ENCODE measurements around the gene CAMKMT.

CAMKMT gene

DNA sequence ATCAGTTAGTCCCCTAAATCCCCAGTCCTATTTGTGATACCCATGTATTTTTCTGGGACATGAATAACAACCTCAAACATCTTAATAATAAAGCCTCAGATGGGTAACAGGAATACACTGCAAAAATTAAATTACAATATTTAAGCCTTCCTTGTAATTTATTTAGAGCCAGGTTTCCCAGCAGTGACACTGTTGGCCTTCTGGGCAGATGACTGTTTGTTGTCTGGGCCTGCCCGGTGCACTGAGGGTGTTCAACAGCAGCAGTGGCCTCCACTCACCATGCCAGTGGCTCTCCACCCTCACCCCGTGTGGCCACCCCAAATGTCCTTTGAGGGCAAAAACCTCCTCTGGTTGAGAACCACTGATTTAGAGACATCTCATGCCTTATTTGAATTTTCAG lies 309.5 kb downstream of the CAMKMT start:
- Histone ChIP-seq H3K9ac (ENCODE audit: low read length) (no peak overlapping the region), H3K4me2 (ENCODE audit: low read depth, low read length, poor library complexity, severe bottlenecking) (no peak overlapping the region), H3K27ac (ENCODE audit: low read depth, low read length) (no peak overlapping the region), H3F3A (ENCODE audit: insufficient read depth) (no peaks in the 10 kb centered on the region), H4K20me1 (ENCODE audit: low read depth, low read length) (no peaks in the 10 kb centered on the region), H3K9me2 (replicated peaks; ENCODE audit: insufficient read depth, low read length) (no peaks in the 10 kb centered on the region), H3K36me3 (ENCODE audit: low read length) (no peaks in the 10 kb centered on the region), H3K79me2 (ENCODE audit: insufficient read depth, low read length) (no peaks in the 10 kb centered on the region), H2AFZ (ENCODE audit: low read depth, low read length, severe bottlenecking) (no peak overlapping the region), H3K4me3 (ENCODE audit: insufficient read depth, low read length, poor library complexity, severe bottlenecking) (no peak overlapping the region), H3K27me3 (ENCODE audit: low read length) (no peaks in the 10 kb centered on the region), H3K9me3 (ENCODE audit: insufficient read depth, low read length) (no peaks in the 10 kb centered on the region)
- no peak for TF ChIP-seq EZH2phosphoT487 (conservative IDR thresholded peaks at IDR 0.05; ENCODE audit: low read length)
- TF ChIP-seq, protein P1, sequence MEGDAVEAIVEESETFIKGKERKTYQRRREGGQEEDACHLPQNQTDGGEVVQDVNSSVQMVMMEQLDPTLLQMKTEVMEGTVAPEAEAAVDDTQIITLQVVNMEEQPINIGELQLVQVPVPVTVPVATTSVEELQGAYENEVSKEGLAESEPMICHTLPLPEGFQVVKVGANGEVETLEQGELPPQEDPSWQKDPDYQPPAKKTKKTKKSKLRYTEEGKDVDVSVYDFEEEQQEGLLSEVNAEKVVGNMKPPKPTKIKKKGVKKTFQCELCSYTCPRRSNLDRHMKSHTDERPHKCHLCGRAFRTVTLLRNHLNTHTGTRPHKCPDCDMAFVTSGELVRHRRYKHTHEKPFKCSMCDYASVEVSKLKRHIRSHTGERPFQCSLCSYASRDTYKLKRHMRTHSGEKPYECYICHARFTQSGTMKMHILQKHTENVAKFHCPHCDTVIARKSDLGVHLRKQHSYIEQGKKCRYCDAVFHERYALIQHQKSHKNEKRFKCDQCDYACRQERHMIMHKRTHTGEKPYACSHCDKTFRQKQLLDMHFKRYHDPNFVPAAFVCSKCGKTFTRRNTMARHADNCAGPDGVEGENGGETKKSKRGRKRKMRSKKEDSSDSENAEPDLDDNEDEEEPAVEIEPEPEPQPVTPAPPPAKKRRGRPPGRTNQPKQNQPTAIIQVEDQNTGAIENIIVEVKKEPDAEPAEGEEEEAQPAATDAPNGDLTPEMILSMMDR (IDR thresholded peaks at IDR 0.05; ENCODE audit: insufficient read depth, low read length, poor library complexity, severe bottlenecking) = no peak

DNA sequence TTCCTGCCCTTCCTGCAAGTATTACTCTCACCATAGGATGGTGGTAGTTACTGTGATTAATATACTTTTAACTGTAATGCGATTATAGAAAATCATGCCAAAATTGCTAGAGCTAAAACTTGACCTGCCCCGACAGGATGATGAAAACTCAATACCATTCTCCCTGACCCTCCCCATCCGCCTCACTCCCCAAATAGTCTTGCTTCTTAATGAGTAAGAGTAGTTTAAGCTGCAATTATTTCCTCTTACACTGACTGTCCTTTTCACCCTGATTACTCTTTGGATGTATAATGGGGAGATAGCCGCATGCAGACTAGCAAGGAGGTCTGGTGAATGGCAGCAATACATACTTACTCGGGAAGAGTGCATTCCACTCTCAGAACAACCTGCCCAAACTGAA lies 310.2 kb downstream of the CAMKMT start:
- no peak for TF ChIP-seq EZH2phosphoT487 (conservative IDR thresholded peaks at IDR 0.05; ENCODE audit: low read length)
- TF ChIP-seq, protein P1 (IDR thresholded peaks at IDR 0.05; ENCODE audit: insufficient read depth, low read length, poor library complexity, severe bottlenecking) = no peak
- Histone ChIP-seq H3K4me2 (ENCODE audit: low read depth, low read length, poor library complexity, severe bottlenecking) (no peak overlapping the region), H3K4me3 (ENCODE audit: insufficient read depth, low read length, poor library complexity, severe bottlenecking) (no peak overlapping the region), H3F3A (ENCODE audit: insufficient read depth) (no peaks in the 10 kb centered on the region), H3K36me3 (ENCODE audit: low read length) (no peaks in the 10 kb centered on the region), H3K79me2 (ENCODE audit: insufficient read depth, low read length) (no peaks in the 10 kb centered on the region), H4K20me1 (ENCODE audit: low read depth, low read length) (no peaks in the 10 kb centered on the region), H3K9me3 (ENCODE audit: insufficient read depth, low read length) (no peaks in the 10 kb centered on the region), H3K27me3 (ENCODE audit: low read length) (no peaks in the 10 kb centered on the region), H3K9me2 (replicated peaks; ENCODE audit: insufficient read depth, low read length) (no peaks in the 10 kb centered on the region), H2AFZ (ENCODE audit: low read depth, low read length, severe bottlenecking) (no peak overlapping the region), H3K27ac (ENCODE audit: low read depth, low read length) (no peak overlapping the region), H3K9ac (ENCODE audit: low read length) (no peak overlapping the region)

GRCh38 chr2:44672431-44672830 lies 310.7 kb downstream of the CAMKMT start:
- Histone ChIP-seq H2AFZ (ENCODE audit: low read depth, low read length, severe bottlenecking) (no peak overlapping the region), H3K4me3 (ENCODE audit: insufficient read depth, low read length, poor library complexity, severe bottlenecking) (no peak overlapping the region), H4K20me1 (ENCODE audit: low read depth, low read length) (no peaks in the 10 kb centered on the region), H3K27ac (ENCODE audit: low read depth, low read length) (no peak overlapping the region), H3K9me3 (ENCODE audit: insufficient read depth, low read length) (no peaks in the 10 kb centered on the region), H3K27me3 (ENCODE audit: low read length) (no peaks in the 10 kb centered on the region), H3K9me2 (replicated peaks; ENCODE audit: insufficient read depth, low read length) (no peaks in the 10 kb centered on the region), H3K4me2 (ENCODE audit: low read depth, low read length, poor library complexity, severe bottlenecking) (no peak overlapping the region), H3F3A (ENCODE audit: insufficient read depth) (no peaks in the 10 kb centered on the region), H3K36me3 (ENCODE audit: low read length) (no peaks in the 10 kb centered on the region), H3K79me2 (ENCODE audit: insufficient read depth, low read length) (no peaks in the 10 kb centered on the region), H3K9ac (ENCODE audit: low read length) (no peak overlapping the region)
- TF ChIP-seq, protein P1 (IDR thresholded peaks at IDR 0.05; ENCODE audit: insufficient read depth, low read length, poor library complexity, severe bottlenecking) = no peak
- no peak for TF ChIP-seq EZH2phosphoT487 (conservative IDR thresholded peaks at IDR 0.05; ENCODE audit: low read length)
